Activated T-cell treated with anti-CD3 and anti-CD28 coated beads for 1 hour (primary cell): ENCODE measurements around the gene FRYL.

Source experiments
- DNase-seq: peaks from one replicate; pipeline ENCODE4 v3.0.0-alpha.2; 2020; ENCODE audit warnings: low read depth

The FRYL gene

DNA sequence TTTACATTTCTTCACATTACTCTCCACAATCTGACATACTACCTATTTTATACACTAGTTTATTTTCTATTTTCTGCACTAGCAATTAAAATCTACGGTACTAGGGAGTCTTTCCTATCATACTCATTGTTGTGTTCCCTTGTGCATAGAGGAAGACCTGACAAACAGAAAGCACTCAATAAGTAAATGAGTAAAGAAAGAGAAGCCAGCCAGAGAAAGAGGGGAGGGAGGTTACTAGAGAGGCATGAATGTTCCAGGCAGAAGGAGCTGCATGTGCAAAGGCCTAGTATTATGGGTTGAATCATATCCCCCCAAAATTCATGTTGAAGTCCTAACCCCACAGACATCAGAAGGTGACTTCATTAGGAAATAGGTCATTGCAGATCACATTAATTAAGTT, 176.0 kb downstream of the FRYL start:
- DNase-seq: no peak

DNA sequence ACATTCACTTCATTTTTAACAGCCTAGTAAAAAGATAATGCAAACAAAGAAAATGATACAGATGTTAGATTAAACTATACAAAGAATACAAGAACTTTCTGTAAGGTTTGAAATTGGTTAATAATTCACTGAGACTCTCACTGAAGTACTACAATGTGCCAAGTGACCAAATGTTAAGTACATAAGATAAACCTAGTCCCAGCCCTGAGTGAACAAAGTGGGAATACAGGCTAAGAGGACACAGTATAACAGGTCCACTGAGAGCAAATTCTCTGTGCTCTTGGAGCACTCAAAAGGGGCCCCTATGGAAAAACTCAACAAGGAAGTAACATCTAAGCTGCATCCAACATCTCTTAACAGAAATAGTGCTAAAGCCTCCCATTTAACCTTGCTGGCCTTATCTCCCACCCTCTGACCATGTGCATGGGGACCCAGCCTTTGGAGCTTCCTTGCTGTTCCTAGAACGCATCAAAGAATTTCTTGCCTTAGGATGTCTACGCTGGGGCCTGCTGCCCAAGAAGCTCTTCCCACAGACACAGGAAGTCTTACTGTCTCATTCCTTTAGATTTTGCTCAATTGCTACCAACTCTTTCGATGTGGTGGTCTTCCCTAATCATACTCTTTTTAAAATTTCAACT, 176.6 kb downstream of the FRYL start:
- DNase-seq: no peak

DNA sequence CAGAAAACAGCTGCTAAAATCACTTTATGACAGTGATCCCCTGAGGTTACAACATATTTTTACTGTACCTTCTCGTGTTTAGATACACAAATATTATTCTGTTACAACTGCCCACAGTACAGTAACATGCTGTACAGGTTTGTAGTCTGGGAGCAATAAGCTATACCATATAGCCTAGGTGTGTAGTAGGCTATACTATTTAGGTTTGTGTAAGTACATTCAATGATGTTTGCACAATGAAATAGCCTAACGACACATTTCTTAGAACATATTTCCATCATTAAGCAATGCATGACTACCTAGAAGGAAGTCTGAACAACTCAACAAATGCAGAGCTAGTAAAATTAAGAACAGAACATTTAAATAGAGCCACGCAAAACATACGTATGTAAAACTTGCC, 177.3 kb downstream of the FRYL start:
- no peak for DNase-seq

DNA sequence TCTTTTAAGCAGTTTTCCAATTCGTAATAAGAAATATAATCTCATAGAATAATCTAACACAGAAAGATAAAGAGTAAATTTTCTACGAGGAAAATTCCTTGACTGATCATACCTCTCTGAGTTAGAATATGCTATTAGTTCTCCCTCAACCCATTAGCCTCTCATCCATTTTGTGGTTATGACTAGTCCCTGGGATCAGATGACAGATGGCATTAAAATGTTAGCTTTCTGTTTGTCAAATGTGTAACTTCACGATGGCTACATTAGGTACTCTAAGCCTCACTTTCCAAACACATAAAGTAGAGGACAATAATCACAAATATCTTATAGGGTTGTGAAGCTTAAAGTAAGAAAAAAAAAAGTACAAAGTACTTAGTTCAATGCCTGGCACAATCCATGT, 177.9 kb downstream of the FRYL start:
- no peak for DNase-seq

DNA sequence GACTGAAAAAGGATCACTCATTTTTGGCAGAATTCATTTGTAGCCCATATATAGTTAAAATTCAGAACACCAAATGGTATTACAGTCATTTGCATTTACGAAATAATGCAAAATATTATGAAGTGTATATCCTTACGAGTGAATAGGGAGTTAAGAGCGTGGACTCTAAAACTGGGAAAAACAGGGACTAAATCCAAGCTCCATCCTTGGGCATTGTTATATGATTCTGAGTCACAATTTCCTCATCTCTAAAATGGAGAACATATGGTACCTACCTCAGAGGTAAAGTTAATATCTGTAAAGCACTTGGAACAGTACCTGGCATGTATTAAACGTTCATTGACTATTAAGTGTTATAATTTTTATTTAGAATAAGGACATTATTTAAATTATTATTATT, 183.7 kb downstream of the FRYL start:
- DNase-seq: no peak

DNA sequence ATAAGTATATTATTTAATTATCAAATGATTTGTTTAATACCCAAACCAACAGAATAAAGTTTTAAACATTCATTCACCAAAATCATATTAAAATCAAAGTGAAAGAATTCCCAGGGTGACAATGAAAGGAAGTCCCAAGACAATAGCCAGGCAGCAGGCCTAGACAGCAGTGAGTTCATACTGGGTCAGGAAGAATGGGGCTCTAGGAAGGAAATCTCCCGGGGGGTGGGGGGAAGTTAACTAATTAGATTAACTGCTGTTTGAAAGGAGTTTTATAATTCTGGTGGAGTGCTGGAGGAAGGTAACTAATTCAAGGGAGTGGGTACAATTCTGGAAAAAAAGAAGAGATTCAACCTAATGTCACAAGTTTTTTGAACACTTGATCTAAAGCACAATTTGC, 185.9 kb downstream of the FRYL start:
- DNase-seq: no peak

DNA sequence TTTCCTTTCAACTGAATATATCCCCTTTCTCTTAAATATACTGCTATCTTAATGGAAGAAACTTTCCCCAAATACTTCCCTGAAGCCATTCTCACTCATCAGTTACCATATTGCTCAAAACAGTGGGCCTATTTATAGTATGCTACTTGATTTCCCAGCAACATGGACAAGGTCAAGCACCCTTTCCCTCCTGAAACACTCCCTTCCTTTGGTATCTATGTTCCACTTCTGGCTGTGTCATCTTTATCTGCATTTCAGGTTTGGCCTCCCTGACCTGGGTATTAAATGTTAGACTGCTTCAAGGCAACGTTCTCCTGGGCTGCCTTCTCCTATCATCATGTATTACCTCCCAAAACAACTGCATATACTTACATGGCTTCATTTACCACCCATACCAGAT, 188.7 kb downstream of the FRYL start:
- DNase-seq: no peak

DNA sequence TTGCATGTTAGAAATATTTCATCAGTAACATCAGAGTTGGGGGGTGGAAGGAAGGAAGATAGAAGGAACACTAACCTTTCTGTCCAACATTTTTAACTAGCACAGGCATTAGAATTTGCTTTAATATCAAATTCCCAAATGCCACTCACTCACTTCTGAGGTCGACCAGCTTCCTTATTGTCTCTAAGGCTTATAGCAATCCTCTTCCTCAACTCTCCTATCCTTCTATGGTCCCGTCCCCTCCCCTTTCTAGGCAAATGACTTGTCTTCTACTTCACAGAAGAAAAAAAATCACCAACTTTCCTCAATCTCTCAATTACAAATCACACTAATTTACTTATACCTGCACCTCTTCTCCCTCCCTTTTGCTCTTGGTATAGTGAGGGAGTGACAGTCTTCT, 189.2 kb downstream of the FRYL start:
- DNase-seq: no peak

DNA sequence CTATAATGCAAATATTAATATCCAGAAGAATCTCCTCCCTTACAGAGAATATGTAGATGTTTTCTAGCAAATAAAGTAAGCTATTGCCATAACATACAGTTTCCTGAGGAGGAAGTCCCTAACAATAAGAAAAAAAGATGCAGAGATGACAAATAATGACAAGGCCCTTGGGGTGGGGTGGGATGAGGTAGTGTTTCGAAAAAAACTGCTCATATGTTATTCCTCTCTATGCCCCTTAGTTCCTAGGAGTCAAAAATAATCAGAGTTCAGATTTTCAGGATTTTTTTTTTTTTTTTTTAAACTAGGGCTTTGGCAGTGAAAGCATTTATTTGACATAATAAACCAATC, 191.0 kb downstream of the FRYL start:
- no peak for DNase-seq

DNA sequence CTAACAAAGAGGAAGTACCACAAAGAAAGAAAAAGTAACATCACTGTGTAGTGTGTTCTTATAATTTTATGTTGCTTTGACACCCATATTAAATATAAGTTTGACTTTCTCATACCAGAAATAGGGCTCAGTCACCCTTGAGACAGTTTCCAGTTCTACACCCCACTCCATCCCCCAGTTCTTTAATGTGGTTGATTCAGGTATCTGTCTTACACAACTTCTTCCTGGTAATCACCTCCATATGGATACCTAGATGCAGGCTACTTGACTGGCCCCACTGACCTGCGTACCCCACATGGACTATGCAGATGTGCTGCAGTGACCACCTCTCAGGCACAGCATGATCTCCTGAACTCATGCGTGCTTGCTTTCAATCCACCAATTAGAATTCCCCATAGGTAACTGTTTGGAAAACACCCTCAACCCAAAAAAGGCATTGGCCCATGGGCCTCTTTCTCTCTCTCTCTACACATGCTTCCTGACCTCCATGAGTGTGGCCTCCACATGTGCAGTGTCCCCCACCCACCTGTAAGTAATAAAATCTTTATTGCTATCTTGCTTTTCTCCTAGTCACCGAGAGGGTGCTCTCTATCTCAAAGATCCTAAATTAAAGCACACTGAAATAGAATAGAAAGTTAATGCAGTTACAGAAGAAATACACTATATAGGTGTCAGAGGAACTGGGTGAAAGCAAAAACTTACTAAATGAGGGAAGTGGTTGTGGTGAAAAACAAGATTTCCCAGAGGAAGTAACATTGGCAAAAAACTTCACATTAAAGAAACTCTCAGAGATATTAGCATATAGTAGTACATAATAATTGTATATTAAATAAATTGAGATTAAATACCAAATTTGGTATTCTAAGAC, 191.6 kb downstream of the FRYL start:
- DNase-seq: no peak

DNA sequence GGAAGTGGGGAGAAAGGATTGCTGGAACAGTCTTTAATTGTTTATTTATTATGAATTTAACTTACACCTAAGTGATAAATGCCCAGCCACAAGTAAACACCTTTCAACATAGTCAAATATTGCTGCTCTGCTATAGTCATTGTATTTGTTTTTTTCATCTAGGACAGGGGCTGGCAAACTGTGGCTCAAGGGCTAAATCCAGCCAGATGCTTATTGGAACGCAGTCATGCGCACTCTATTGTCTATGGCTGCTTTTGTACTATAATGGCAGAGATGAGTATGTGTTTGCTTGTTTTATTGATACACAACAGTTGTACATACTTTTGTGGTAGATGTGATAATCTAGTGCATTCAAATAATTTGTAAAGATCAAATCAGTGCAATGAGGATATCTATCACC, 194.7 kb downstream of the FRYL start:
- DNase-seq: no peak

DNA sequence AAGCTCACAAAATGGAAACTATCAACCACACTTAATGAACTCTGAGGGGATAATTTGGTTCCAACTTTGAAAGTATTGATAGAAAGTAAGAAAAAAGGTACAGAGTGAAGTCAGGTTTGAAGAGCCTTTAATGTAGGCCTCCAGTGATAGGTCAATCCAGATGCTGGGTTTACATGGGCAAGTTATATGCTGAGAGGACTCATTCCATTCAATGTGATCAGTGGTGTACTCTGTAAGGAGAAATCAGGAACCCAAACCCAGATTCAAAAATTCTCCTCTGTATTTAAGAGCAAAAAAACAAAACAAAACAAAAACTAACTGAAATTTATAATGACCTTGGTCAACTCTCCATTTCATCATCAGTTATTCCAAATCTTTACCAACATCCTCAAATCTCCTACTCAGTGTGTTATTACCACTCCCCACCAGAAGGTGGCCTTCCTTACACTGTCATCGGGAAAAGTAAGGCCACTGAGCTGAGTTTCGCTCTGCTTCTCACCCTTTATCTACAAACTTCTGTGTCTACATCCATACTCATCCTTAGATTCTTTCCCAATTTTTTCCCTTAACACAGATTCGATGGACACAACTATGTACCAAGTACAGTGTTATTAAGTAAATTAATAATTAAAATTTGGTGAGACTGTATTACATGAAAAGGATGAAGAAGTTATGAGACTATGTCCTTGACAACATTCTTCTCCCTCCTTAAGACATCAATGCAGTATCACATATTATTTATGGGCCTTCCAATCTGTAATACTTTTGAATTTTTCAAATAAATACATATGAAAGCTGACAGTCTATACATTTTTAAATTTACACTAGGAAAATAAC, 201.7 kb downstream of the FRYL start:
- DNase-seq: peak; percentile 36

DNA sequence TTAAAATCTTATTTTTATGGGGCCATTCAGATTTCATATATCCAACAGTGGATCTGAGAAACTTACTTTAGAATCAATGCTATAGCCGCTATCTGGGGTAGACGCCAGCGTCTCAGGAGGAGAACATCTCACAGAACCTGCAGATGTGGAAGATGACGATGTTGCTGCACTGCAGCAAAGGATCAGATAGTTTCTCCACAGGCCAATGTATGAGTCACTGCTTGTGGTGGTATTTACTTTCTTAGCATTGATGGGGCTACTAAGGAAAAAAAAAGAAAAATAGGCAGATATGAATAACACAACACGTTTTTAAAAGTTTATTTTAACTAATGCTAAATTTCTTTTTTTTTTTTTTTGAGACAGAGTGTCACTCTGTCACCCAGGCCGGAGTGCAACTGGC, 204.1 kb downstream of the FRYL start:
- no peak for DNase-seq

DNA sequence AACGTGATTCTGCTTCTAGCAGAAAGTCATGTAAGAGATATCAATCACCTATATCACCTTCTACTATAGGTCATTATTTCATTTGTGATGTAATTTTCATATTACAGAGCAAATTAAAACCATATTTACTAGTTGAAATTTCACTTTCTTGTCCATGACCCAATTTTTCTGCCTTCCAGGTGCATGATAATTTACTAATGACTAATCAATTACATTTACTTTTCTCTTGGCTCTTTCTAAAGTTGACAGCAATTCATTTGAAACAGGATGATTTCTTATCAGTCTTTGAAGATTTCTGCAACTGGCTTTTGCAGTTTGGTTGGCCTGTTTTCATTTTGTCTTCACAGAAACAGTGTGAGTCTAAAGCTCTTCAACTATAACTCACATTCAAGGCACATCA, 208.6 kb downstream of the FRYL start:
- no peak for DNase-seq

DNA sequence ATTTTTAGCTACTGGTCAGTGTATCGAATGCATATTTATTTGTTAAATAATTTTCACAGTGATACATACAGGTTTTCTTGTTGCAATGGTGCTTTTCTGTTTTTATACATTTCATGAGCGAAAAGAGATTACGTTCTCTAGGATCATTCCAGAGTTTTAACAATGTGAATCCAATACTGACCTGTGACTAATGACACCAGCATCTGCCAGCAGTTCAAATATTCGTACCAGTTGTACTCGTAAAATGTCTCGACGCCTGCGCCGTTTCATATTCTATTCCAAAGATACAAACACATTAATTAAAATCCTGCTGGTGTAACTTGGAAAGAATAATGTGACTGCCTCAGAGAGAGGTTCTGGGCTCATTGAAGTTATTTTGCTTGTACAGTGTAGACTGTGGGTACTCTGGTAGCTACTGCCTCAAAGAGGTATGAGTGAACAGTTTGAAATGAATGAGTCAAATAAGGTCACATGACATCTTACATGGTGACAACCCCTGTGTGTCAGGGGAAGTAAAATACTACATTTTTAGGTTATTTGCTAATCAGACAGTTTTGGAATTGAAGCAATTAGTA, 209.3 kb downstream of the FRYL start:
- DNase-seq: no peak

DNA sequence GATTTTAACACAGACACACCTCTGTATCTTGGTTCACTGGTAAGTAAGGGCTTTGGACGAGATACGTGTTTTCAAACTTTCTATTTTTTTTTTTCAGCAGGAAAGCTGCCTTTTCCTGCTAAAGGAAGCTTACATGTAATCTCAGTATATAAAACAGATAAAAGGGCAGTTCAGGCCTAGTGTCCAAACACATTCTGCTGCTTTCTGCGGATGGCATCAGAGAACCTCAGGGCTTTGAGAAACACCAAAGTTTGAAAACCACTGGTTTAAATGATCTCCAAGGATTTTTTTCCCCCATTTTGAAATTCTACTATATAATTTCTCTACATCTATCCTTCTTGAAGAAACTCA, 214.1 kb downstream of the FRYL start:
- no peak for DNase-seq

DNA sequence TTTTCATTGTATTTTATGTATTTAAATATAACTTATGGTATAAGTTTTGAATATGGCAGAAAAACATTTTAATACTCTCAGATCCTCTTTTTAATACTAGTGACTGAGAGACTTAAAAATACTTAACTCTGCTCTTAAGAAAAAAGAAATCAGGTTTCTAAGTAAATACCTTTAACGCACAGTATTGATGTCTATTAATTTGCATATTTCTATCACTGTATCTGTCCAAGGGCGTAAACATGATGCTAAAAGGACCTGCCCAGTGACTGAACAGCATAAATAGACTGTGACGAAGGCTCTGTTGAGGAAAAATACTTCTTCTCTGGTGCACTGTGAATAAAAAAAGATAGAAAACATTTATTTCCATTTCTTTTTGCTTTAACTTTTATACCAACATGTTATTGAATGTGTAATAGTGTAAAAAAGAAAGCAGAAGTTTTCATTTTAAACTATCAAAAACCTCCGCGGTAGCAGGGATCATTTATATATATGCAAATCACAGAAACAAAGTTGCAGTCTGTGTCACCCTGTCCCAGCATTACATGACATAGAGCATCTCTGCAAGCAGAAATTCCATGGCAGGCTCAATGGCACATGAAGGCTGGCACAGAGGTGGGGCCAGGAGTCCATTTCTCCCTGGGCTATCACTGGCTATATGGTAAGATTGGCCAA, 214.6 kb downstream of the FRYL start:
- DNase-seq: no peak

DNA sequence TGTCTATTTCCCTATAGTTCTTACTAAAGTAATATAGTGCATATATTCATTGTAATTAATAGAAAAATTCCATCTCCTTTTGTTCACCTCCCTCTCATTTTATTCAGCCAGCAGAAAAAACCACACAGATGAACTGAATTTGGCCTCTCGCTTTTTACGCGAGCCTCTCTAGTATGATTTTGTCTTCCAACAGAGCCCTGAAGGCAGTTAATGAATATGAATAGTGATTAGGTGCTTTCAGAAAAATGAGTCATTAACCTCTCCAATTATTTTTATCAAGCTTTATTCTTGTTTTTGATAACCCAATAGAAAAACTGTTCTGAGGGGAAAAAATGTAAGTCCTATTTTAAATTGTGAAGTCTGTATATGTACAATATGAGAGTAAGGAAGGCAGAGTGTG, 215.9 kb downstream of the FRYL start:
- no peak for DNase-seq

DNA sequence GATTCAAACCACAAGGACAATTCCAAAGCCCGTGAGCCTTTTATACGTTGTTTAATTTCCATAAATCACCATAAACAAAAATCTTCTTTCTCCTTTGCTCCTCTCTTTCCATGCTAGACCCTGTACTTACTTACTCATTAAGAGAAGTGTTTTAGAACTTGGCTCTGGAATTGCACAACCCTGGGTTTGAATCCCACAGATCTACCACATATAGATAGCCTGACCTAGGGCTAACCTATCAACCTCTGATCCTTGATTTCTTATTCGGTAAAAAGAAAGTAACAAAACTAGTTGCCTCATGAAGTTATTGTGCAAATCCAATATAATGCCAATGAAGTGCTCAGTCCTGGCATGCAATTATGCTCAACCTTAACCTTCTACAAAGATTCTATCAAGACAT, 221.3 kb downstream of the FRYL start:
- no peak for DNase-seq

DNA sequence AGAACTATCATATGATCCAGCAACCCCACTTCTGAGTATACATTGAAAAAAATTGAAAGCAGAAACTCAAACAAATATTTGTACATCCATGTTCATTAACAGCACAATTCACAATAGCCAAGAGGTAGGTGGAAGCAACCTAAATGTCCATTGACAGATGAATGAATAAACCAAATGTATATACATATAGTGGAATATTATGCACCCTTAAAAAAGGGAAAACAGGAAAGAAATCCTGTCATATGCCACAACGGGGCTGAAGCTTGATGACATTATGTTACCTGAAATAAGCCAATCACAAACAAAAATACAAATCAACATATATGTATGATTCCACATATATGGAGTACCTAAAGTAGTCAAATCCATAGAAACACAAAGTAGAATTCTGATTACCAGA, 222.1 kb downstream of the FRYL start:
- no peak for DNase-seq

DNA sequence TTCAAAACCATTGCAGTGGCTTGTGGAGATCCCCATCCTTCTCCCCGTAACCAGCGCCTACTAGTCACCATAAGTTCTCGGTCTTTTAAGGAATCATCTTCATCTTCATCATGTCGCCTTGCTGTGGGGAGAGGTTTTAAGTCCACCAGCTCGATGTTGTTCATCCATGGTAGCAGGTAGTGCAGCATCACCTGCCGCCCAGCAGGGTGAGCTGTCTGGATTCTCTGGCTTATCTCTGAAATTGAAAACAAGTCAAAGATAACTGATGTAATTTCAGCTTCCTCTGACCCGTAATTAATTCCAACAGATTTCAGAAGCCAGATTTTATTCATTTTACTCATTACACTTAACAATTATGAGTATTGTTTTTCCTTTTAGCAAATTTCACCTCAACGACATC, 222.6 kb downstream of the FRYL start:
- no peak for DNase-seq

DNA sequence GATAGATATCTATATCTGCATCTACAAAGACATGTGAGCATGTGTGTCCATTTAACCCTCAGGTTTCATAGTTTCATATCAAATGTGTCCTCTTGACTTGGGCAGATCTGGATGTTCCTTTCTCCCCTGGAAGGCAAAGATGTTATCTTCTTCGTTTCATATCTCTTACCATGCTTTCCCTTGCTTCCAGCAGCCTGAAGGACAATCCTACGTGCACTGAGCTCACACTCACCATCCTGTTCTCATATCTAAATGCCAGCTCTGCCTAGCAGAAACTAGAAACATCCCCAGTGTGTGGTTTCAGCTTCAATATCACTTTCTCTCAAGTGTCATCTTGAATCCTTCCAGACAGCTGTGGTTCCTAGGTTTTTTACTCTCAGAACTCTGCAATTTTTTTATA, 223.8 kb downstream of the FRYL start:
- DNase-seq: no peak
